HG03196 (cell line): ENCODE data around the gene FGF3.

Experiments
- ATAC-seq: cut with Tn5 transposase; IDR thresholded peaks from one replicate; pipeline ENCODE4 v1.9.1; 2021; ENCODE audit not compliant: unreplicated experiment

The FGF3 gene

DNA sequence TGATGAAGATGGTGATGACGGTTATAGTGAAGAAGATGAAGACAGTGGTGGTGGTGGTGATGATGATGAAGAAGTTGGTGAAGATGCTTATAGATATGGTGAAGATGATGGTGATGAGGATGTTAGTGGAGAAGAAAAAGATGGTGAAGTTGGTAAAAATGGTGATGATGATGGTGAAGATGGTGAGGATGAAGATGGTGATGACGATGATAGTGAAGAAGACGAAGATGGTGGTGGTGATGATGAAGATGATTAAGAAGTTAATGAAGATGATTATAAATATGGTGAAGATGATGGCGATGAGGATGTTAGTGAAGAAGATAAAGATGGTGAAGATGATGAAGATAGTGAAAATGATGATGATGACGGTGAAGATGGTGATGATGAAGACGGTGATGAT is 25.2 kb upstream of the FGF3 start:
- no peak for ATAC-seq

DNA sequence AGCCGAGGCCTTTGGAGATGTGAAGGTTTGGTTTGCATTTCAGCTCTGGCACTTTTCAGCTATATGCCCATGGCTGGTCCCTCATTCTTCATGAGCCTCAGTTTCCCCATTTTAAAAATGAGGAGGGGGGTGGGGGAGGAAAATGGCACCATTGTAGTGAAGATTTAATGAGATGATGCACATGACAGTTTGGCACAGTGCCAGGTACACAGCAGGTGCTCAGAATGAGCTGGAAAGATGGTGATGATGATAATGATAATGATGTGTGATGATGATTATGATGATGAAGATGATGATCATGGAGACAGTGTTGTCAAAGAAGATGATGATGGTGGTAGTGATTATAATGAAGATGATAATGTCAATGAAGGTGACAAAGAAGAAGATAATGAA is 24.3 kb upstream of the FGF3 start:
- no peak for ATAC-seq

DNA sequence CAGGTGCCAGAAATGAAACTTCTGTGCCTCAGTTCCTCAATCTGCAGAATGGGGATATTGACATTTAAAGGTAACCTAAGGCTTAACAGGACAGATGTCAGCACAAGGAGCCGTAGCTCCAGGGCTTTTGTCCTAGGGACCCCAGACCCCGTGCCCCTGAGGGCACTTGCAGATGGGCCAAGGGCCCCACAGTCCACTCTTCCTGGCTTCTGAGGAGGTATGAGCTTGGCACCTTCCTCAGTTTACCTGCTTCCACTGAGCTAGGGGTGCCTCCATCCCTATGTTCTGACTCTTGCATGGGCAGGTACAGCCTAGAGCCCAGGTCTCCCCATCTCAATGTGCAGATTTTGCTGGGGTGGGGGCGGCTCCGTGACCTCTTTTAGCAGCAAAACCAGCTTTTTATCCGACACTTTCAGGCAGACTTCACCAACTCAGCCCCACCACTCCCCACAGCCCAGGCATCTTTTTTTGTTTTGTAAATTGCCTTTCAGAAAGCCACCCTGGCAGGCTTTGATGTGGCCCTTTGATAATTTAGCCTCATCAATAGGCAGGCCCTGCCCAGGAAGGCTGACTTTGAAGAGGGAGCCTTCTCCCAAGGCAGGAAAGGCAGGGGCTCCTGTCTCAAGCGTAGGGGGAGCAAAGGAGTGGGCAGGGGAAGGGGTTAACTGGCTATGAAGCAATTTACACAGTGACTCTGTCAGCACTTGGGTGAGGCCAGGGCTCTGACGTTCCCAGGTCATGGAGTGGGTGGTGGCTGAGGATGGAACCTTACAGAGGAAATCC is 23.7 kb upstream of the FGF3 start:
- no peak for ATAC-seq

DNA sequence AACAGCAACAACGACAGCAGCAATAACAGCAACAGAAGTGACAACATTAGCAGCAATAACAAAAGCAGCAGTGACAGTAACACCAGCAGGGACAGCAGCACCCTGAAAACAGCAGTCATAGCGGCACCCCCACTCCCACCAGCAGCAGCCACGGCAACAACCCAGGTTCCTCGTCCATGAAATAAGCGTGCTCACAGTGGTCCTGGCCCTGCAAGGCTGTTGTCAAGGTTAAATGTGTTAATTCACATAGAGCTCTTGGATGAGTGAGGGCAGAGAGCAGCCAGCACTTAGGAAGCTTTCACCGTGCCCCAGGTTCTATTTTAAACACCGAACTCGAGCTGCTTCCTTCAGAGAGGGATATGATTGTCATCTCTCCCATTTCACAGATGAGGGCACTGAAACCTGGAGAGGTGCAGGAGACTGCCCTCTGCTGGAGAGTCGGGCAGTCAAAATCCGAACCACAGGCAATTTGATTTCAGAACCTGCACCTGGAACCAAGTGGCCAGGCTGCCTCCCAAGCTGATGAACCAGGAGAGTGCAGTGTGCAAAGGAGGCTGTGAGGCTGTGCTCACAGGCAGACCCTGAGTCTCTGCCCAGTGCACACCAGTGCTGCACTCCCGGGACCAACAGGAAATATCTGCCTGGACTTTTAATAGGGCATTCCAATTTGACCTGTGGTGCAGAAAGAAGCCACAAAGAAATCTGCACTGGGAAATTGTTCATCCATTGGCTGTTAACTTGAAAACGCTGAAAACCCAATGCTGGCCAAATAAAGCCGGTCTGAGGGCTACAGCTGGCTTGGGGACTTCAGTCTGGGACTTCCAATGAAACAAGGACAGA is 22.9 kb upstream of the FGF3 start:
- no peak for ATAC-seq

DNA sequence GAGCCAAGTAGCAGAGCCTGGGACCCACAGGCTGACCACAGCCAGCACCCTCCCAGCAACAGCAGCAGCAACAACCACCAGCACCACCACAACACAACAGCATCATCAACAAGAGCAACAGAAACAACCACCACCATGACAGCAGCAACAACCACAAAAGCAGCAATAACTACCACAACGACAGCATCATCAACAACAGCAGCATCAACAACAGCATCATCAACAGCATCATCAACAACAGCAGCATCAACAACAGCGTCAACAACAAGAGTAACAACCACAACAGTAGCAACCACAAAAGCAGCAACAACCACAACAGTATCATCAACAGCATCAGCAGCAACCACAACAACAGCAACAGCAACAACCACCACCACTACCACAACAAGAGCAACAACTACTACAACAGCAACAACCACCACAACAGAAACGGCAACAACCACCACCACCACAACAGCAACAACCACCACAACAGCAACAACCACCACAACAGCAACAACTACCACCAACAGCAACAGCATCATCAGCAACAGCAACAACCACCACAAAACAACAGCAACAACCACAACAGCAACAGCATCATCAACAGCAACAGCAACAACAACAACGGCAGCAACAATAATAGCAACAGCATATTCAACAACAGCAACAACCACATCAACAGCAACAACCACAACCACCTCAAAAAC is 22.1 kb upstream of the FGF3 start:
- ATAC-seq, result no peak

DNA sequence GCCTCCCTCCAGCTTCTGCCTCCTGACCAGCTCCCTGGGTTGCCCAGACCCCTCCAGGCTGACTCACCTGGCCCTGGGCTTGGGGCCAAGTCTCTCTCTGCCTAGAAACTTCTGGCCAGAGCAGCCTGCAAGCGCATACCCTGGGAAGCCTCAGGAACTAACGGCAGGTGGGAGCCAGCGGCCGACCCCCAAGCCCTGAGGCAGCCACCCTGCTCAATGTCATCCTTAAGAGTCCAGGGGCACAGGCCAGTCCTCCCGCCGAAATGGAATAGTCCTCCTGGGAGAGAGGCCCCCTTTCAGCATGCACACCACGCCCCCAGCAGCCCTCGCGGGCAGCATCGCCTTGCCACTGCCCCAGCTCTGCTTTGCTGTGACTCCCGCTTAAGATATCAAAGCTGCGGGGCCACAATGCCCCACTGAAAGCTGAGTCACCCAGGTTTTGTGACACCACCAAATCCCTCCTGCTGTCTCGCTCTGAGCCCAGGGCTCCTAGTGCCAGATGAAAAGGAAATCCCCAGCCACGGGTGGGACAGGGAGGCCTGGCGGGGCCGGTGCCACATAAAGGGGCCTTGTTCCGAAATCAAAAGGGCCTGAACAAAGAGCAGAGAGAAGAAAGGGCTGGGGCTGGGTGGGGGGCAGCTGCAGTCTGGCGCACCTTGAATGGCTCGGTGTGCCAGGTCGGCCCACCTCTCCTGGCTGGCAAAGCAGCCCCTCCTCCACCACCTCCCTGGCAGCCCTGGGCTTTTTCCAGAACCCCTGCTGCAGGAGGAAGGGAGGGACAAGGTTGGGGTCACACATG is 21.4 kb upstream of the FGF3 start:
- ATAC-seq, result no peak

DNA sequence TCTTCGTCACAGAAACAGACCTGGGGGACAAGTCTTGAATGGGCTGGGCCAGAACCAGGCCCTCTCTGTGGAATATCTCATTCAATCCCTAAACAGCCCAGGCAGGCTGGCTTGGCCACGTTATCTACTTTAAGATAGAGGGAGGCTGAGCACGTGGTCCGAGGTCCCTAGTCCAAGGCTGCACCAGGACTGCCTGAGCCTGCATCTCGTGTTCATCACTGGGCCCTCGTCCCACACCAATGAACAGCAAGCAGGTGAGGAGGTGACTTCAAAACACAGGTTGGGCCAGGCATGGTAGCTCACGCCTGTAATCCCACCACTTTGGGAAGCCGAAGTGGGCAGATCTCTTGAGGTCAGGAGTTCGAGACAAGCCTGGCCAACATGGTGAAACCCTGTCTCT is 20.3 kb upstream of the FGF3 start:
- ATAC-seq, result no peak

DNA sequence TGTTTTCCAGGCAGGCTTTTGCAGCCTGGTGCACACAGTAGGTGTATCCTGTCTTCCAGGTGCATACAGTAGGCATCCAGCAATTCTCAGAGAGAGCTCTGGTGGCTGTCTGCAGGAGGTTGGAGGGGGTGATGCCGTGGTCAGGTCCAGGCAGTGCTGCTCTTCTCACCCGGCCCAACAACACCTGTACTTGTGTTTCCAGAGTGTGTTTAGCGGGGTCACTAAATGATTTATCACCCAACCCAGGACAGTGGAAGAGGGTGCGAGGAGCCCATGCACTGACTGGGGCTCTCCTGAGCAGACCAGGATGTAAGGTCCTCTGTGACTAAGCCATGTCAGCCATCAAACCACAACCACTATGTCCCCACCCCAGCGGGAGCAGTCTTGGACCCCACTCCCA is 18.6 kb upstream of the FGF3 start:
- ATAC-seq, result no peak

DNA sequence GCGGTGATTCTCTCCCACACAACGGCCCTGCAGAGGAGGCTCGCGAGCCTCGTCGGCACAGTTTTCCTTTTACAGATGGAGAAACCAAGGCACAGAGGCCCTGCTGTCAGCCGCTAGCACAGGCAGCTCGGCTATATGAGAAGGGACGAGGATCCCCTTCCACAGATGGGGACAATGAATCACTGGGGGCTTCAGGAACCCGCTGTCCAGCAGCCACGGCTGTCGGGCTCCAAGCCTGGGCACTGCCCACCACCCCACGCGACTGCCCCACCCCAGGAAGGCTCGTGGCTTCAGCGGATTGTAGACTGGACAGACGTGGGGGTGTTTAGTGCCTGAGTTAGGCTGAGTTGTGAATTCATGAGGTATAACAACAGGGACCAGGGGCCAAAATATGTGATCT is 17.2 kb upstream of the FGF3 start:
- no peak for ATAC-seq

DNA sequence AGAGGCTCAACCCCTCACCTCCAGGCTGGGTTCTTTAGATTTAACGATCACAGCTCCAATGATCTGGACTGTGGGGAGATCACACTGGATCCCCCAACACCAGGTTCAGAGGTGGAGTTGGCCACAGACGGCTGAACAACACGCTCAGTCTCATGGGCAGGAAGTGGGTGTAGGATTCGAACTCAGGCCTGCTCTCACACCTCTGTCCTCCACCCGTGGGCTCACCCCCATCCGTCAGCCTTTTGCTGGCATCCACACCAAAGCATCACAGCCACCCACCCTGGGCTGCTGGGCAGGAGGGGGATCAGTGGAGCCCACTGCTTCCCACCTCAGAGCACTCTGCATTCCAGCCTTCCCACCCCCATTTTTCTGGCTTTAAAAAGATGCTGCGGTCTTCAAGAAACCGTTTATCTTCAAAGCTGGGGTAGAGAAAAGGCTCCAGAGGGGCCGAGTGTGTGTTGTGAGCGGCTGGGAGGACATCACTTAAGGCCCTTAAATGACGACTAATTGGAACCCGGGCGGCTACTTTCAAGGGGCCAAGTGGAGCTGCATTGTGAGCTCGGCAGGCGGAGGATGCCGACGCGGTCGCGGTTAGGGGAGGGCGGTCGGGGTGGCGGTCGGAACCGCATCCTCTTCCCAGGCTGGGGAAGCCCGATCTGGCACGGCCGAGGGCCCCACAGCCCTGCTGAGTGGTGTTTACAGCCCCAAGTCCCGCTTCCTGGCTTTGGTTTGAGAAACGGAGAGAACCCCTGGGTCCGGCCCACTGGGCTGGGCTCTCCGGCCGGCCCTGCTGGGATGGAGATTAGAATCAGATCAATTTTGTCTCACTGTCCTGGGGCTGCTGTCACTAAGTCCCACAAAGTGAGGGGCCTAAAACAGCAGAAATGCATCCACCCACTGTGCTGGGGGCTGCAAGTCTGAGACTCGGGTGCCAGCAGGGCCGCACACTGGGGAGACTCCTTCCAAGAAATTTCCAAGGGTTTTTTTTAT is 15.9 kb upstream of the FGF3 start:
- ATAC-seq, result no peak

DNA sequence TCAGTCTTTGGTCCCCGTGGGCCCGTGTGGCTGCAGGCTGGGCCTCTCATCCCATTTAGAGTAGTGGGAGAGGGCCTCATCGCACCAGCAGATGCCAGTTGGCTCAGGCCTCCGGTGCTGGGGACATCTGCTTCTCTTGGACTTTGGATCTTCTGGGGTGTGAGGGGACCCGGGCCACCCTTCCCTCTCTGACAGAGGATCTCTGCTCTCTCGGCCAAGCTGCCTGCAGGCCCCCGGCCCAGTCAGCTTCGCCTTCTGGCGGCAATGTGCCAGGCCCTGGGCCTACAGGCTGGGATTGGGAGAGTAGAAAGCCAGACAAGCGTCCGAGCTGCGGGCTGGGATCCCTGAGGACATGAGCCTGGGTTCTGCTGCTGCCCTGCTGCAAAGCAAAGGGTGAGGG is 15.0 kb upstream of the FGF3 start:
- ATAC-seq, result no peak

DNA sequence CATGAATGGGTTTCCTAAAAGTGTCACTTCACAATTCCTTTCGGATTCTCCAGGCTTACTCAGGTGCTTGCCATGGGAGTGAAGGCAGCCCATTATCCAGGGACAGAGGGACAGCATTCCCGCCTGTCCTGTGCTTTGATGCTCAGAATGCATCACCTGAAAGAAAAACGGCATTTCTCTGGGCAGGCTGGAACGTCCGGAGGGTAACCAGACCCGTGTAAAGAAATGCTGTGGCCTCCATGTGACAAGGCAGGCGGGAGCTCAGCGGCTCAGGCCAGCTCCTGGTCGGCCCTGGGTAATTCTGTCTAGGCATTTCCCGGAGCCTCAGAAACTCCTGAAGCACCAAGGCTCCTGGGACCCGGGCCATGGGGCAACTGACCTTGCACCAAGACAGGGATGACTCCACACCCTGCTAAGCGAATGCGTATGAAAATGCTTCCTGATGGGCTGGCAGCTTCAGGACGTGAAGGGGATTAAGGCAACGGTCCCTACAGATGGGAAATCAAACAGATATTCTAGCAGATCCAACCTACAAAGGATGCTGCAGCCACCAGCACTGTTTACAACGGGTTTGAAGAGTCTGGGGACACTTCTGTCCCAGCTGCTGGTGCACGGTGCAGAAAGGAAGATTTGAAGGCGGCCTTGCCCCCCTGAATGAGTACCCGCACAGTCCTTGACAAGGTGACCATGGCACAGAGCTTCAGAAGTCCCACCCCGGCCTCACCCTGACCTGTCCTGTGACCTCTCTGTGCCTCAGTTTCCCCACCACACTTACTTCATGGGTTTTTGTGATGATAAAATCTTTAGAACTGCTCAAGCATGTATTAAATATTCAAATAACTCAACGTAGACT is 13.6 kb upstream of the FGF3 start:
- ATAC-seq, result no peak

DNA sequence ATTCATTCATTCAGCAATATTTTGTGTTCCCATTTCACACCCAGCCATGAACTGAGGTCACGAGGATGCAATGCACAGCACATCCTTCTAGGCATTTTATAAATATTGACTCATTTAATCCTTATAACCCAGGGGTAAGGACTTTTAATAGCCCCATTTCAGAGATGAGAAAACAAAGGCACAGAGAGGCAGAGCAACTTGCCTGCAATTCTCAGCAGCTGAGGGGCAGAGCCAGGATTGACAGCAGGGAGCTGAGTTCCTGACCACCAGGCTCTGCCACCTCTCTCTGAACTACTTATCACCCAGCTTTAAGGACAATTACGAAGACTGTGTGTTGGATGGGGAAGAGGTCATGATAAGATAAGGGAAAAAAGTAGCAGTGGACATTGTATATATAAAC is 12.8 kb upstream of the FGF3 start:
- ATAC-seq, result no peak

DNA sequence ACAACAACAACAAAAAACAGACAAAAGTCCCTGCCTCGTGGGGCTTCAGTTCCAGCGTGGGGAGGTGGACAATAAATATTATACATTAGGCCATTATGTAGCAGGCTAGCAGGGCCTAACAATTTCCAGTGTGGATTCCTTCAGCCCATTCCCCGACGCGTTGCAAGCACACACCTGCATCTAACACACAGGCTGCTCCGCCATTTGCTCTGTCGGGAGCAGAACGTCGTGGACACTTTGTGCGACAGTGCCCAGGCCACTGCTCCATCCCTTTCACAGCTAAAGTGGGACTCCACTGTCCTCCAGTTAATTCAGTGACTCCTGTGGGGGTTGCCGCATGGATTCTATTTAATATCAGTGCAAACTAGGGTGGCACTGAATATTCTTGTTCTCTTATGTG is 10.9 kb upstream of the FGF3 start:
- ATAC-seq, result no peak

DNA sequence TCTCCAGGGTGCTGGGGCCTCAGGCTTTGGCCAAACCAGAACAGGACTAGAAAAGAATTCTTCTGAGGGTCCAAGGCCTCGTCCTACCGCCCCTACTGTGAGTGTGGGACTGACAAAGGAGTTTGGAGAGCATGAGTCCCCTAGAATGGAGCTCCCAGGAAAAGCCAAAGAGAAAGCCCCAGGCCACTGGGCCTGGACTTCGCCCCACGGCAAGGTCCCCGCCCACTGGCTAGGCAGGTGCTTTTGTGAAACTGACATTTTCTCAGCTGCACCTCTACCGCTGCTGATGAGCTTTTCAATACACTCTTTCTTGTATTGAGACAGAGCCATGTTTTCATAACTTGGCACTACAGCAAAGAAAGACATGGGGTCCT is 9.7 kb upstream of the FGF3 start:
- no peak for ATAC-seq

DNA sequence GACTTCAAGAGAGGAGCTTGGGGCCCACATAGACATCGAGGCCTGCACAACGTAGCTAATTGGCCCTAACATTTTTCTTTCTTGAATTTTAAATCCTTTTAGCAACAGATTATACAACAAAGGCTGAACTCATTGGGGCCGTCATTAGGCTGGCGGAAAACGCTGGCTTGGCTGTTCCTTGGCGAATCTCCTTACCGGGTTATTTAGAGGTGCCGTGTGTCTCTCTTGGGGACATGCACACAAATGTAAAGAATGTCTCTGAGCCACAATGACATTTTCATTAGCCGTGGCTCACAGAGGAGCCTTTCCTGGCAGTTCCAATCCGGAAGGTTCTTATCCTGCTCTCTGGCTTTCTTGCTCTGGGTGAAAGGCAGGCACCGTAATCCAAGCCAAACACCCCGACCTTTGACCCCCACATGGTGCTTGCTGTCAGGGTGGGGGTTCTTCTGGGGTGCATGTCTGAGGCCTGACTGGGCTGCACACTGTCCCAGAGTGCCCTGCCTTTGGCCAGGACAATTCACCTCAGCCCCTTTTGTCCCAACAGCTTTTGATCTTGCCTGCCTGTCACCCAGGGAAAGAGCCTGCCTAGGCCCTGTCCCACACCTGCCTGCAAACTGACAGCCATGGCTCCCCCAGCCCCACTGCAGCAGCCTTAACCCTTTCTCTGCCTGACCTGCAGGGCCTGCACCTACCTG is 9.2 kb upstream of the FGF3 start:
- ATAC-seq, result no peak

DNA sequence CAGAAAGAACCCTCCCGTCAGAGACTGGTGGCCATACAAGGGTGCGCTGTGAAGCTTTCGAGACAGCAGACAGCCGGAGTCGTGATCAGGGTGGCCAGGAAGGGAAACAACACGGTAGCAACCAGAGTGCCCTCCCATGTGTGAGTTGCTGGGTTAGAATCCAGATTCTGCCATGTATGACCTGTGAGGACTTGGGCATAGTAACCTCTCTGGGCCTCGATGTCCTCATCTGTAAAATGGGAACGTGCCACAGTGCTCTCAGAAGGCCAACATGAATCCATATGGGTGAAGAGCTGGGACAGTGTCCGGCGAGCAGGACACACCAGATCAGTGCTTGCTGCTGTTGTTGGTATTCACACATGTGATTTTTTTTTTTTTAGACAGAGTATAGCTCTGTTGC is 7.6 kb upstream of the FGF3 start:
- ATAC-seq, result no peak

DNA sequence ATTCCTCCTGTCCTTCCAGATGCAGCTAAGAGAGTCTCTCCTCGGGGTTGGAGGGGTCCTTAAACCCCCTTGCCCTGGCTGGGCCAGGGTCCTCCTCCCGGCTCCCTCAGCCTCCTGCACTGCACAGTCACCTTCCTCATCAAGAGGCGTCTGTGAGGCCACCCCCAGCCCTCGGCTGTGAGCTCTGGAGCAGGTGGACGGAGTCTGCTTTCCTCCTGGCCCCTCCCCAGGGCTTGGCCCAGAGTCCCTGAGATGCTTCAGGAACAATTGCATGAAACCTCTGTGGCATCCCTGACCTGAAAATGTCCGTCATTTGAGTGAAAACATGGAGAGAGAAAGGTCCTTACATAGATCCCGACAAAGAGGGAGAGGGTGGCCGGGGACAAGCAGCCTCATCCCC is 6.7 kb upstream of the FGF3 start:
- no peak for ATAC-seq
